Endometrial microvascular endothelial cells (primary cell): ENCODE results near the gene SPINDOC. TPM values are rescaled to one million over a fixed set of nuclear protein-coding genes. Genes with fewer than 3 reads are reported as not detected.
"Not testable (repeated sequence)": the region's sequence is repeated elsewhere in the genome, so short reads cannot be mapped to it uniquely, and the experiment has no call there.

ENCODE experiments used
- in situ Hi-C: cut with HindIII; loops from 2 replicates; pipeline ENCODE4 v1.10.0; 2017; ENCODE audit warnings: low sequenced_read_pairs, low pct_unique_long_range_greater_than_20kb; ENCODE audit errors: inconsistent ontology term
- total RNA-seq: library from RNA; depleted of rRNA; stranded (reverse); fragments of >200 nt; gene quantifications from one replicate; pipeline ENCODE4 v1.2.3, GENCODE V29; 2015; ENCODE audit errors: inconsistent ontology term

Gene SPINDOC
- total RNA-seq, 1 donor from 2014 or later: 28.2 TPM

DNA sequence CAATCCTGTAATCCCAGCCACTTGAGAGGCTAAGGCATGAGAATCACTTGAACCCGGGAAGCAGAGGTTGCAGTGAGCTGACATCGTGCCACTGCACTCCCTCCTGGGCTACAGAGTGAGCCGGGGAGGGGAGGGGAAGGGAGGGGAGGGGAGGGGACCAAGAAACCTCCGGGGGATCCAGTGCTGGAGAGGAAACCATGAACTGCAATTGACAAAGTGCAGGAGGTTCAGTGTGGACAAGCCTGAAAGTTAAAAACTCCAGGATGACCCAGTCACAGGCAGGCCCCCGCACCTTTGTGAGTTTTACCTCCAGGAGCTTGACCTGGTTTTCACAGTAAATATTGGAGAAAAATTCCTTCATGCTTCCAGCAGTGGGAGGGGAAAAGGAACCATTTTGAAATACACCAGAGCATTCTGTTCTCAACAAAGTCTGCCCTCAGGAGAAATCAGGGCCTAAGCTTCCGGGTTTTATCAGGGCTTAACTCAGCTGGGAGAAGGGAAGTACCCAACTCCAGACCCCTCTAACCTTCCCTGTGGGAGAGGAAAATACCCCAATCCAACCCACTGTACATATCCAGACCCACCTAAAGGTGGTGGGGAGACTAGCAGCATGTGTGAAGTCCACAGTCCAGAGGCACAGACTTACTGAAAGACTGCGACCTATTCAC, 29.2 kb upstream of the SPINDOC start:
- in situ Hi-C loops: no loop called here

DNA sequence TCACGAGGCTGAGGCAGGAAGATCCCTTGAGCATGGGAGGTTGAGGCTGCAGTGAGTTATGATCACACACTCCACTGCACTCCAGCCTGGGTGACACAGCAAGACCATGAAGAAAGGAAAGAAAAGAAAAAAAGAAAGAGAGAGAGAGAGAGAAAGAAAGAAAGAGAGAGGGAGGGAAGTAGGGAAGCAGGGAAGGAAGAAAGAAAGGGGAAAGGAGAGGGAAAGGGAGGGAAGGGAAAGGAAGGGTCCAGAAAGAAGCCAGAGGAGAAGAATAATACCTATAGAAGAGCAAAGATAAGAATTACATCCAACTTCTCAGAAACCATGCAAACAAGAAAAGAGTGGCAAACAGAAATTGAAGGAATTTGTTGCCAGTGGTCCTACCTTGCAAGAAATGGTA, 27.4 kb upstream of the SPINDOC start:
- in situ Hi-C loops: no loop called here

DNA sequence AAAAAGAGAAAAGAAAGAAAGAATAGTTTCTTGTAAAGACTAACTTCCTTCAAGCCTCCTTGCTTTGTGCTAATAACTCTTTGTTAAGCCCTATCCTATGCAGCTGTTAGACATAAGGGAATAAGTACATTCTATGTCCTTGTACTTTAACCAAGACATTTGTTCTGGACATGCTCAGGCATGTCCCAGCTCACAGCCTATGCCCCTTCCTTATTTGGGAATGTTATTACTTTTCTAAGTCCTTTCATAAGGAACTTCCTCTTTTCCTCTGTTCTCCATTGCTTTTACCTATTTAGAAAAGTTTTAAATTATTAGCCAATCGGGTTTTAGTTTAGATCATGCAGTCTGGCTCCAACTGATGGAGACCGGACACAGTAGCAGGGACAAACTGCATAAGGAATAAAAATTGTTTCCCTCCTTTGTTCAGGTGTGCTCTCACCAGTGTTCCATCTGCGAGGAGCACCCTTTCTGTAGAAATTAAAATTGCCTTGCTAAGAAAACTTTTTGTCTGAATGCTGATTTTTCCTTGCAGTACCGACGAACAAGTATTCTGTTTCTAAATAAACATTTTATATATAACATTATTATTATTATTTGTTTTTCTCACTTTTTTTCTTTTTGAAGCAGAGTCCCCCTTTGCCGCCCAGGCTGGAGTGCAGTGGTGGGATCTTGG, 21.6 kb upstream of the SPINDOC start:
- in situ Hi-C loops: no loop called here

DNA sequence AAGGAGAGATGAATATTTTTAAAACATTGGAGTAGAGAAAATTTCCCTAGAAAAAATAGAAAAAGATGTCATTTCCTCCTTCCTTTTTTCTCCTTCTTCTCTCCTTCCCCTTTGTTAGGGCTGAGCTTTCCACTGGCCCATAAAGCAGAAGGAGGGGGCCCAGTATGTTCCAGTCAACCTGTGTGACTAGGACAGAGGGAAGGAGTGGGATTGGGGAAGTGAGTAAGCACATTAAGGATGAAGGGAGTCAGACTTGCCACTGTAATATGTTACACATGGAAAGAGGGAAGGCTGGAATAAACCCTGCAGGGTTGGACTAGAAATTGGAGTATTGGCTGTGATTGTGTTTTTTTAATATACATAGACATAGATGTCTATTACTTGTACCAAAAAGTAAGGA, 20.1 kb upstream of the SPINDOC start:
- in situ Hi-C loops: no loop called here

DNA sequence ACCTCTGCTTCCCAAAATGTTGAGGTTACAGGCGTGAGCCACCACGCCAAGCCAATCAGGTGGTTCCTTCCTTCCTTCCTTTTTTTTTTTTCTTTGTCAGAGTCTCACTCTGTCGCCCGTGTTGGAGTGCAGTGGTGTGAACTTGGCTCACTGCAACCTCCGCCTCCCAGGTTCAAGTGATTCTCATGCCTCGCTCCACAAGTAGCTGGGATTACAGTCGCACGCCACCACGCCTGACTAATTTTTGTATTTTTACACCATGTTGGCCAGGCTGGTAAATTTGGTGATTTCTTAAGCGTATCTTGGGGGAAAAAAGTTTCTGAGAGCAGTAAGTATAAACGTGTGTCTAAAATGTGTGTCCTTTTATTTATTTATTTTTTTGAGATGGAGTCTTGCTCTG, 18.2 kb upstream of the SPINDOC start:
- in situ Hi-C loops: no loop called here

DNA sequence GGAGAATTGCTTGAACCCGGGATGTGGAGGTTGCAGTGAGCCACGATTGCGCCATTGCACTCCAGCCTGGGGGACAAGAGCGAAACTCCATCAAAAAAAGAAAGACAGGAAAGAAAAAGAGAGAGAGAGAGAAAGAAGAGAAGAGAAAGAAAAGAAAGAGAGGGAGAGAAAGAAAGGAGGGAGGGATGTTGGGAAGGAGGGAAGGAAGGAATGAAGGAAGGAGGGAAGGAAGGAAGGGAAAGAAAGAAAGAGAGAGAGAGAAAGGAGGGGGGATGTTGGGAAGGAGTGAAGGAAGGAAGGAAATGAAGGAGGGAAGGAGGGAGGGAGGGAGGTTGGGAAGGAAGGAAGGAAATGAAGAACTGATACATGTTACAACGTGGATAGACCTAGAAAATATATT, 12.3 kb upstream of the SPINDOC start:
- in situ Hi-C loops: no loop called here

DNA sequence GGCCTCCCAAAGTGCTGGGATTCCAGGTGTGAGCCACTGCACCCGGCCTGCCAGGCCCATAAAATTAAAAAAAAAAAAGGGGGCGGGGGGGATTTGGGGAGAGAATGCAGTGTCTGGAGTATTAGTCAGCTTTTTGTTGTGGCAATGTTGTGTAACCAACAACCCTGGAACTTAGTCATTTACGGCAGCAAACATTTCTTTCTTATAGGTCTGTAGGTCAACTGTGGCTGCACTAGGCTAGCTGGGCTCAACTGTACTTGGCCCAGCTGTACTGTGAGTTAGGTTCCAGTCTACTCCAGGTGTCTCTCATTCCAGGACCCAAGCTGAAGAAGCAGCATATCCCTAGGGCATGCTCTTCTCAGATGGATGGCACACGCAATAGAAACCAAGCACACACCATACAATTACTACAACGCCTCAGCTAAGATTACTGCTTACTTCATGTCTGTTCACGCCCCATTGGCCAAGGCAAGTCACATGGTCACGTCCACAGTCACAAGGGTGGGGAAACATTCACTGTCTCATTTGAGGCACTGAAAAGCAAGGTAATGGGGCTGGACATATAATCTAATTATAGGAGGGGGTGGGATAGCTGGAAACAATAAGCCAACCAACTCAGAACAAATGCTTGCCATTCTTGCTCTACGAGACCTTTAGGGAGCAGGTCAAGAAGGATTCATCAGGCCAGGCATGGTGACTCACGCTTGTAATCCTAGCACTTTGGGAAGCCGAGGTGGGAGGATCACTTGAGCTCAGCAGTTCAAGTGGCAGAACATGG, 10.4 kb upstream of the SPINDOC start:
- in situ Hi-C loops: no loop called here

DNA sequence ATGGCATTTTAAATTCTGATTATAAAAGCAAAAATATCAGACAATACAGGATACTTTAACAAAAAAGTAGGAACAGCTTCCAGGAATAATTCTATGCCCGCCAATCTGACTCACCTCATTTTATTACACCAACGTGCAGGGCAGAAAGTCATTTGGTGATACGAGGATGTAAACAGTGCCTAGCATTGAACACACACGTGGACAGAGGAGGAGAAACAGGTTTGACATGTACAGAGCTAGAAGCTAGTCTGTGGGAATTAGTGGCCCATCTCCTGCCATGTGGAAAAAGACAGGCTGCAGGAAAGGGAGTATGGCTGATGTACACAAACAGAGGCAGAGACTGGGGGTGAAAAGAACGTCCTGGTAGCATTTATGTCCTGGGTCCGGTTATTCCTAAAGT, 9.0 kb upstream of the SPINDOC start:
- in situ Hi-C loops: no loop called here

DNA sequence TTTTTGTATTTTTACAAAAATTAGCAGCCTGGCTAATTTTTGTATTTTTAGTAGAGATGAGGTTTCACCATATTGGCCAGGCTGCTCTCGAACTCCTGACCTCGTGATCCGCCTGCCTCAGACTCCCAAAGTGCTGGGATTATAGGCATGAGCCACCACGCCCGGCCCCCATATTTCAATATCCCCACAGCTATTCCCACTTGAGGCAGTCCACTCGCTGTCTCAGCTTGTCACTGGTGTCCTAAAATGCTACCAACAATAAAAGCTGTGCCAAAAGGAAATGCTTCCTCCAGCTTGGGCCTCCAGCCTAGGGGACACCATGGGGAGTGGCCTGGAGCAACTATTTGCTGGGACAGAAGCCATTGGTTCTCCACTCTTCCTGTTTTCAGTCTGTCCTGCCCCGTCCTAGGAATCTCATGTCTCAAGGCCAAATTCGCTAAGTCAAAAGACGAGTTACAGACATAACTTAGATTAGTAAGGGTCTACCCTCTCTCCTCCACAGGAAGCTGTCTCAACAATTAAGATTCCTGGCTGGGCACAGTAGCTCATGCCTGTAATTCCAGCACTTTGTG, 7.3 kb upstream of the SPINDOC start:
- in situ Hi-C loops: no loop called here

DNA sequence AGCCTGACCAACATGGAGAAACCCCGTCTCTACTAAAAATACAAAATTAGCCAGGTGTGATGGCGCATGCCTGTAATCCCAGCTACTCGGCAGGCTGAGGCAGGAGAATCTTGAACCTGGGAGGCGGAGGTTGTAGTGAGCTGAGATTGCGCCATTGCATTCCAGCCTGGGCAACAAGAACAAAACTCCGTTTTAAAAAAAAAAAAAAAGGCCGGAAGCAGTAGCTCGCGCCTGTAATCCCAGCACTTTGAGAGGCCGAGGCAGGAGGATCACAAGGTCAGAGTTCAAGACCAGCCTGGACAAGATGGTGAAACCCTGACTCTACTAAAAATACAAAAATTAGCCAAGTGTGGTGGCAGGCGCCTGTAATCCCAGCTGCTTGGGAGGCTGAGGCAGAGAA, 2.9 kb upstream of the SPINDOC start:
- in situ Hi-C loops: not testable (repeated sequence)

DNA sequence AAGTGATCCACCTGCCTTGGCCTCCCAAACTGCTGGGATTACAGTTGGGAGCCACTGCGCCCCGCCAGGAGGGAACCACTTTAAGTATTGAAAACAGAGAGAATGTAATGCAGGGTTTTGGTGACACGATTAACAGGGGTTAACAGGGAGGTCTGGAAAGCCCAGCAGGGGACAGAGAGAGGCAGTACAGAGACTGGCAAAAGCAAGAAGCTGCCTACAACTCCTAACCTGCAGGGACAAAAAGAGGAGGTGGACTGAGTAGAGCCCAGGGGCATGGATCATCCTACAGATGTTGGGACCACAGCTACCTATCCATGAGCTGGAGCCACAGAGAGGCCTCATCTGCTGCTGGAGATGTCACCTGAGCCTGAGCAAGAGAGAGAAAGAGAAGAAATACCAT, 1.7 kb upstream of the SPINDOC start:
- in situ Hi-C loops: no loop called here

DNA sequence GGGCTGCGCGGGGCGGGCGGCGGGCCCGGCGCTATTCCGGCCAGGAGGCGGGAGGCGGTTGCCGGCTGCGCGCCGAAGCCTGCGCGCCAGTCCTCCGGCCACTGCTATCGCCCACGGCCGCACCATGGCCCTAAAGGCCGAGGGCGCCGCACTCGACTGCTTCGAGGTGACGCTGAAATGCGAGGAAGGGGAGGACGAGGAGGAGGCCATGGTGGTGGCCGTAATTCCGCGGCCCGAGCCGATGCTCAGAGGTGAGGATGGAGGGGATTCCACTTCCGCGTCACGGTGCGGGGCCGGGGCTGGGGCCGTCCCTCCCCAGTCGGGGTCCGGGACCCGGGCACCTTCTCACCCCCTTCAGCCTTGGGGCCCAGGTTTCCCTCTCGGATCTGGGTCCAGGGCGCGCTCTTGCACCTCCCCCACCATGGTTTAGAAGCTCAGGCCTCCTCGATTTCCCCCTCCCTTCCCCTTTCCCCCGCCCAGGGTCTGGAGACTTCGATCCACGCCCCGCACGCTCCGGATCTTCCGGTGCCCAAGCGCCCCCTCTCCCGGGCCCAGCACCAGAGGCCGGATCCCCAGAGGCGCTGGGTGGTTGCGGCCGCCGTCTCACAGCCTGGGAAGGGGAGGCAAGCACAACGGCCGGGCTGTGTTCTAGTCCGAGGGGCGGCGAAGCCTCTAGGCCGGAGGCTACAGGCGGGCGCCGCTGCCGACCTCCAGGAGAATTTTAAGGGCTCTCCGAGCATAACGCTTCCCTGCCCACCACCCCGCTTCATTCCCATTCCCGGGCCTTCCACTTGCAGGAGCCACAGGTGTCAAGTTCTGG, 517 bp downstream of the SPINDOC start:
- in situ Hi-C loops: no loop called here

DNA sequence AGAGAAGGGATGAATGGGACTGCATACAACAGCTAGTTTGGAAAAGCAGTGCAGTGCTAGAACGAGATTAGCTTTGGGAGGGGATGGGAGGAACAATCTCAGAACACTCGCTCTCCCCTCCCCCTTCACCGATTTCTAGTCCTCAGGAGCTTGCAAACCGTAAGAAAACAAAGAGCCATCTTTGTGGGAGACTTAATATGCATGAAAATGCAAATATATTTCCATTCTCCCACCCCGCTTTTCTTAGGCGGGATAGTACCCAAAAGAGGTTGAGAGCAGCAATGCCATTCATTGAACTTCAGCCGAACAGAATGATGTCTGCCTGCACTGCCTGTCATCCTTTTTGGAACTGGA, 1.1 kb downstream of the SPINDOC start:
- in situ Hi-C loops: no loop called here

DNA sequence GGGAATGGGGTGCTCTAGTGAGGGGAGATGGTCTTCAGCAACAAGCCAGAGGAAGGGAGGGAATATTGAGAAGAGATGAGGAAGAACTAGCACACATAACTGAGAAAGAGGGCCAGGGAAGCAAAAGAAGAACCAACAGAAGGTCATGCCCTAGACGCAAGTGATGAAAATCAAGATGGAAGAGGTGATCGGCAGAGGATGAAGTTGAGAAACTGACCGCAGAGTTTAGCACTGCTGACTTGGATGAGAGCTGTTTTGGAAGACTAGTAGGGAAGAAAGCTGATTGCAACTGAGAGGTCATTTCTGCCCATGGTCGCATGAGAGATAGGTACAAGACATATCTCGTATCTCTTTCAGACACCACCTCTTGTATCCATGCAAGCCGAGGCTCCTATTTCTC, 2.9 kb downstream of the SPINDOC start:
- in situ Hi-C loops: no loop called here

DNA sequence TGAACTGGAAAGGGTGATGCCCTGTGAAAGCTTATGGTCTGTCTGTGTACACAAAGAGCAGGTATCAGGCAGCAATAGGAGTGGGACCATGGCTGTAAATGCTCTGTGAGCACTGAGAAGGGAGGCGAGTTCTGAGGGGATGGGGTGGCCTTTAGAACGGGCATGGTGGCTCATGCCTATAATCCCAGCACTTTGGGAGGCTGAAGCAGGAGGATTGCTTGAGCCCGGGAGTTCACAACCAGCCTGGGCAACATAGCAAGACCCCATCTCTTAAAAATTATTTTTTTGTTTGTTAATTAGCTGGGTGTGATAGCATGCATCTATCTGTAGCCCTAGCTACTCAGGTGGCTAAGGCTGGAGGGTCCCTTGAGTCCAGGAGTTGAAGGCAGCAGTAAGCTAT, 3.5 kb downstream of the SPINDOC start:
- in situ Hi-C loops: no loop called here

DNA sequence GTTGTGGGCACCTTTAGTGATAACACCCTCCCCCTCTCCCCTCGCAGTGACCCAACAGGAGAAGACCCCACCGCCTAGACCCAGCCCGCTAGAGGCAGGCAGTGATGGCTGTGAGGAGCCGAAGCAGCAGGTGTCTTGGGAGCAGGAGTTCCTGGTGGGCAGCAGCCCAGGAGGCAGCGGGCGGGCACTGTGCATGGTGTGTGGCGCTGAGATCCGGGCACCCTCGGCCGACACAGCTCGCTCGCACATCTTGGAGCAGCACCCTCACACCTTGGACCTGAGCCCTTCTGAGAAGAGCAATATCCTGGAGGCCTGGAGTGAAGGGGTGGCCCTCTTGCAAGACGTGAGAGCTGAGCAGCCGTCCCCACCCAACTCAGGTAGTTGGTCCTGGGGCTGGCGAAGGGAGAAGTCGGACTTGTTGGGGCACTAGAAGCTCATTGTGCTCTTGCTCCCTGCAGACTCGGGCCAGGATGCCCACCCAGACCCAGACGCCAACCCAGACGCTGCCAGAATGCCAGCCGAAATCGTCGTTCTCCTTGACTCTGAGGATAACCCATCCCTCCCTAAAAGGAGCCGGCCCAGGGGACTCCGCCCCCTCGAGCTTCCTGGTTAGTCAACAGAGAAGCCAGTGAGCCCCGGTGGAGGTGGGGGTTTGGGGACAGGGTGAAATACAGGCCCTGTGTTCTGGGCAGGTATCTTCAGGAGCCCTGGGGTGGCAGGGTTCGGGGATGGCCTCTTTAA, 4.7 kb downstream of the SPINDOC start:
- in situ Hi-C loops: no loop called here

DNA sequence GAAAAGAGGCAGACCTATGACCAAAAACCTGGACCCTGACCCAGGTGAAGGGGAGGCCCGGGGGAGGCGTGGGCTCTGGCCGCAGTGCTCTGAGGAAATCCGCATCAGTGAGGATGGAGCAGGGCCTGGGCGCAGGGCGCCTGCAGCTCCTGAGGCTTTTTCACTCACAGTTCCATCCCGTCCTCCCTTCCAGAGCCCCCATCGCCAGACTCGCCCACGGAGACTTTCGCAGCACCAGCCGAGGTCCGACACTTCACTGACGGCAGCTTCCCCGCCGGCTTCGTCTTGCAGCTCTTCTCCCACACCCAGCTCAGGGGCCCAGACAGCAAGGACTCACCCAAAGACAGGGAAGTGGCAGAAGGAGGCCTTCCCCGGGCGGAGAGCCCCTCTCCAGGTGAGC, 5.4 kb downstream of the SPINDOC start:
- in situ Hi-C loops: no loop called here

DNA sequence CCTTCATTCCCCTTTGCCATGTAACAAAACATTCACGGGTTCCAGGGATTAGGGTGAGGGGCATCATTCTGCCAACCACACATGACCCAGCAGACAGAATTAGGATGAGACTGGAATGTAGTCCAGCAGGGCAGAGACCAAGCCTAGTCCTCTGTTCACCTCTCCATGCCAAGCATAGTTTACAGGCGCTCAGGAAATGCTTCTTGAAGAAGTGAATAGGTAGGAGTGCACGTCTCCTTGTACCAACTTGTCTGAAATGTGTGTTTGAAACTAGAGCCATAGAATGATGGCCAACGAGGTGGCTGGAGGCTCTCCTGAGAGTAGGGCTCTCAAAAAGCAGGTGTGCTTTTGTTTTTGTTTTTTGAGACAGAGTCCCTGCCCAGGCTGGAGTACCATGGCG, 8.2 kb downstream of the SPINDOC start:
- in situ Hi-C loops: no loop called here
